Fibroblast of mammary gland (primary cell): Measurements from ENCODE around the gene ELAVL1.
A peak's percentile ranks its signal among the peaks of the same experiment; 100 is the strongest.
"Not testable (repeated sequence)": the region's sequence is repeated elsewhere in the genome, so short reads cannot be mapped to it uniquely, and the experiment has no call there.

ENCODE experiments used
- DNase-seq: peaks from one replicate; pipeline ENCODE4 v3.0.0-alpha.2; 2010; ENCODE audit warnings: low read depth
- H3K4me3 ChIP-seq: 2 replicates; pipeline ENCODE4 v1.5.1; 2011; ENCODE audit warnings: low read depth, mild to moderate bottlenecking, low read length, moderate library complexity; ENCODE audit not compliant: control insufficient read depth
- TF ChIP-seq, protein P1 (sequence below): conservative IDR thresholded peaks from 2 replicates; pipeline ENCODE4 v1.5.1; 2011; ENCODE audit warnings: low read depth, low read length, inconsistent platforms; ENCODE audit not compliant: control insufficient read depth, insufficient read depth

The ELAVL1 gene

DNA sequence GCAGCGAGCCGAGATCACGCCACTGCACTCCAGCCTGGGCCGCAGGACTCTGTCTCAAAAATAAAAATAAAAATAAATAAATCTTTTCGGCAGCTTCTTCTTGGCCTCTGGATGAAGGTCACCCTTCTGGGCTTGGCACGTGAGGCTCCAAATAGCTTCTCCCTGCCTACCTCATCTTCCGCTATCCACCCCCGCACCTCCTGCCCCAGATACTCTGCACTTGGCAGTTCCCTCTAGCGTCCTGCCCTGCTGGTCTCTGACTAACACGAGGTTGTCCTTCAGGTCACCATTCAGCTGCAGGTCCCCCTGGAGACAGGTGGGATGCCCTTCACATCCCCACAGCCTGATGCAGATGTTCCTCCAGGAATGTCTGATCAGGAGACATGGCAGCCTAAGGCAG is 38.6 kb upstream of the ELAVL1 start:
- DNase-seq, result peak; percentile 18
- TF ChIP-seq, protein P1, sequence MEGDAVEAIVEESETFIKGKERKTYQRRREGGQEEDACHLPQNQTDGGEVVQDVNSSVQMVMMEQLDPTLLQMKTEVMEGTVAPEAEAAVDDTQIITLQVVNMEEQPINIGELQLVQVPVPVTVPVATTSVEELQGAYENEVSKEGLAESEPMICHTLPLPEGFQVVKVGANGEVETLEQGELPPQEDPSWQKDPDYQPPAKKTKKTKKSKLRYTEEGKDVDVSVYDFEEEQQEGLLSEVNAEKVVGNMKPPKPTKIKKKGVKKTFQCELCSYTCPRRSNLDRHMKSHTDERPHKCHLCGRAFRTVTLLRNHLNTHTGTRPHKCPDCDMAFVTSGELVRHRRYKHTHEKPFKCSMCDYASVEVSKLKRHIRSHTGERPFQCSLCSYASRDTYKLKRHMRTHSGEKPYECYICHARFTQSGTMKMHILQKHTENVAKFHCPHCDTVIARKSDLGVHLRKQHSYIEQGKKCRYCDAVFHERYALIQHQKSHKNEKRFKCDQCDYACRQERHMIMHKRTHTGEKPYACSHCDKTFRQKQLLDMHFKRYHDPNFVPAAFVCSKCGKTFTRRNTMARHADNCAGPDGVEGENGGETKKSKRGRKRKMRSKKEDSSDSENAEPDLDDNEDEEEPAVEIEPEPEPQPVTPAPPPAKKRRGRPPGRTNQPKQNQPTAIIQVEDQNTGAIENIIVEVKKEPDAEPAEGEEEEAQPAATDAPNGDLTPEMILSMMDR, result no peak
- no peak overlapping the region for H3K4me3 ChIP-seq

DNA sequence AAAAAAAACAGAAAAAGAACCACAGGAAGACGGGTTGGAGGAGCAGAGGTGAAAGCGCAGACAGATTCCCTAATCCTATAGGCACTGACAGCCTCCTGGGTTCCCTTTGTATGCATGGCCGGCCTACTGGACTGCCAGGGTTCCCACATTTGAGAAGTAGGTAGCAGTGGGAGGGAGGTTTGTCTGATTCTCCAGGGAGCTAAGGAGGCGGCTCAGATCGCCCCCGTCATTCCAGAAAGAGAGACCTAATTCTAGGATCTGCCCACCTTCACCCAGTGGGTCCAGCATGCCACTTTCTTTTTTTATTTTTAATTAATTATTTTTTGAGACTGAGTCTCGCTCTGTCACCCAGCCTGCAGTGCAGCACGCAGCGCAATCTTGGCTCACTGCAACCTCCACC is 37.5 kb upstream of the ELAVL1 start:
- no peak for DNase-seq
- H3K4me3 ChIP-seq, result no peak overlapping the region
- TF ChIP-seq, protein P1, result no peak

DNA sequence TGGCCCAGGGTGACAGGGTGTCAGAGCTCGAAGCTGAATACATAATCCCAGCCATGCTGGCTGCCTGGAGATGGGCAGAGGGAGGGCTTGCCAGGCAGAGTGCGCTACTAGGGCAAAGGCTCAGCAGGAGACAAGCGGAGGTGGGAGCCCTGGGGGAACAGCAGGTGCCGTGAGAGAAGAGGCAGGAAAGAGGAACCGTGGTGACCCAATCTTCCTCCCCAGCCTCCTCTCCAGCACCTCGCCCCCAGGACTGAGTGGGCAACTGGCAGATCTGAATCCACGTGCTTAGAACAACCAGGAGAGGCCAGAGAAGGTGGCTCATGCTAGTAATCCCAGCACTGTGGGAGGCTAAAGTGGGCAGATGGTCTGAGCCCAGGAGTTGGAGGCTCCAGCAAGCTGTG is 36.1 kb upstream of the ELAVL1 start:
- DNase-seq, result no peak
- TF ChIP-seq, protein P1, result no peak

DNA sequence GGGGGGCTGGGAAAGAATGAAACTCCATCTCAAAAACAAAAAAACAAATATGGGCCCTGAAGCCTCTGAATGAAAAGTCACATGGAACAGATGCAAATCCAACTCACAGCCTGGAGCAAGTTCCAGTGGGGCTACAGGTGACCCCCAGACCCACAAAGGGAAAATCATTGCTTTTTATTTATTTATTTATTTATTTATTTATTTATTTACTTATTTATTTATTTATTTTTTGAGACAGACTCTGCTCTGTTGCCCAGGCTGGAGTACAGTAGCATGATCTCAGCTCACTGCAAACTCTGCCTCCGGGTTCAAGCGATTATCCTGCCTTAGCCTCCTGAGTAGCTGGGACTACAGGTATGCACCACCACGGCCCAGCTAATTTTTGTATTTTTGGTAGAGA is 33.8 kb upstream of the ELAVL1 start:
- no peak for DNase-seq
- no peak overlapping the region for H3K4me3 ChIP-seq
- TF ChIP-seq, protein P1, result no peak

More for the DNA sequence above, 36.1 kb upstream of the ELAVL1 start:
- no peak overlapping the region for H3K4me3 ChIP-seq

DNA sequence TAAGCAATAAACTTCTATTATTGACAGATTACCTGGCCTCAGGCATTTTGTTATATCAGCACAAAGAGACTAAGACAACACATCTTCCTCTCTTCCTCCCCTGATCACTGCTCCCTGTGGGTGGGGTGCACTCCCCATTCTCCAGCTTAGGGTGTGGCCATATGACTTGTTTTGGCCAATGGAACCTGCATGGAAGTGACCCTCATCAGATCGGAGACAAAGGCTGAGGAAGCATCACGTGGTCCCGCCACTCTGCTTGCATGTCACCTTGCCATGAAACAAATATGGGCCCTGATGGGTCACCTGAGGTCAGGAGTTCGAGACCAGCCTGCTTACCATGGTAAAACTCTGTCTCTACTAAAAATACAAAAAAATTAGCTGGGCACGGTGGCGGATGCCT is 33.4 kb upstream of the ELAVL1 start:
- no peak overlapping the region for H3K4me3 ChIP-seq
- TF ChIP-seq, protein P1, result no peak
- no peak for DNase-seq

DNA sequence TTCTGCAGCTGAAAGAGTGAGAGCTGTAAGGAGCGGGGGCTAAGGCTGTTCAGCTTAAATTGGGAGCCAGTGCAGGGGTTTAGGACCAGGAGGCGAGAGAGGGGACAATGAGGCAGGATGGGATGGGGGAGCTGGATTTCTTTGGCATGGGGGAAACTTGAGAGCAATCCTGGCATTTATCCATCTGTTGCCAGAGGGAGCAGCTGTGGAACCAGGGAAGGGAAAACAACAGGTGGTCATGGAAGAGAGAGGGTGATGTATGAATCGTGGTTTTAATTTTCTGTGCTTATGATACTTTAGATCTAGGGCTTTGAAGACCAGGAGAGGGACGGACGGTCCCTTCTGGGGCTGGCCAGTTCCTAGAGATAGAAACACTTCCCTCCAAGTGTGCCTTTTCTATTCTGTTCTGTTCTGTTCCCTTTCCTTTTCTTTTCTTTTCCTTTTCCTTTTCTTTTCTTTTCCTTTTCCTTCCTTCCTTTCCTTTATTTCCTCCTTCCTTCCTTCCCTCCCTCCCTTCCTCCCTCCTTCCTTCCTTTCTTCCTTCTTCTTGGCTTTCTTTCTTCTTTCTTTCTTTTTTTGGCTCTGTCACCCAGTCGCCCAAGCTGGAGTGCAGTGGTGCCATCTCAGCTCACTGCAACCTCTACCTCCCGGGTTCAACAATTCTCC is 31.1 kb upstream of the ELAVL1 start:
- TF ChIP-seq, protein P1, result no peak
- no peak for DNase-seq
- H3K4me3 ChIP-seq, result no peak overlapping the region

DNA sequence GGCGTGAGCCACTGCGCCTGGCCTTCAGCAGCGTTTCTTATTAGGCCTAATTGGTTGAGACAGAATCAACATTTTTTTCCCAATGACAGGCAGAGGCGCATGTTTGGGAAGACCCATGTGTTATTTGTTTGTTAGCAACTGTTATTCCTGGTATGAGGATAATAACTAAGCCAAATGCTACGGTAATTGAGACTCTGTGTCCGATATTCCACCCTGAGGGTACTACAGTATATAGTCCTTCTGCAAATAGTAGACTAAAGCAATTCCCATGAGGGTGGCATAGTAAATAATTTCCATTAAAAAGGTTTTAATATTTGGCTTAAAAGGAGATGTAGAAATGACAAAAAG is 28.7 kb upstream of the ELAVL1 start:
- DNase-seq, result no peak
- no peak overlapping the region for H3K4me3 ChIP-seq
- TF ChIP-seq, protein P1, result no peak

DNA sequence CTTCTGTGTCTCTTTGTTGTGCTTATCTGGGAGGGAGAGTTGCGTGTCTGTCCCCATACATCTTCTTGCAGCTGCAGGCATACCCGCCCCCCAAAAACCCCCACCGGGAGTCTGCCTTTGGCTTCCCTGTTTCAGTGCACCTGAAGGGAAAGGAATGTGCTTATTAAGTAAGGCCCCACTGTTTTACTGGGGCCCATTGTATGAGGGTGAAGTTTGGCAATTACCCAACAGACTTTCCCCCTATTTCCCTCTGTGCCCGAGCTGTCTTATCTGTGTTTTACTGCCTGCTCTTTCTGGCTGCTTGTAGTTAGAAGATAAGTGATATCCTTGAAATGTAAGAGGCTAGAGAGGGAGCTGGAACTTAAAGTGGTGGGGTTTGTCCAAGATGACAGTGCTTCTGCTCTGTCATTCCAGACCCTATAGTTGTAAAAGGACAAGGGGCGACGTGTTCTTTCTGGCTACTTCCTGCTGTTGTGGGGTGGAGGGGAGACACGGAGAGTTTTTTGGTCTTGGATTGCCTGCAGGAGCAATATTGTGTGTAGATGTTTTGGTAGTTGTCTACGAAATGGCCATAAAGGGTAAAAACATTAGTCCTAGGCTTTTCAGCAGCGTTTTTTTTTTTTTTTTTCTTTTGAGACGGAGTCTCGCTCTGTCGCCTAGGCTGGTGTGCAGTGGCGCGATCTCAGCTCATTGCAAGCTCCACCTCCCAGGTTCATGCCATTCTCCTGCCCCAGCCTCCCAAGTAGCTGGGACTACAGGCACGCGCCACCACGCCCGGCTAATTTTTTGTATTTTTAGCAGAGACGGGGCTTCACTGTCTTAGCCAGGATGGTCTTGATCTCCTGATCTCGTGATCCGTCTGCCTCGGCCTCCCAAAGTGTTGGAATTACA is 28.1 kb upstream of the ELAVL1 start:
- H3K4me3 ChIP-seq, DNase-seq: not testable (repeated sequence)
